ENCODE data around the gene TUSC2. TPM values are rescaled to one million over a fixed set of nuclear protein-coding genes. Genes with fewer than 3 reads are reported as not detected.
A peak's percentile ranks its signal among the peaks of the same experiment; 100 is the strongest.

The TUSC2 gene
- total and polyA plus RNA-seq, 2 of the 13 experiments (the other 11 are each of a cell fraction or from before 2014, with no cell fraction given) = 36.7 to 39.1 TPM

DNA sequence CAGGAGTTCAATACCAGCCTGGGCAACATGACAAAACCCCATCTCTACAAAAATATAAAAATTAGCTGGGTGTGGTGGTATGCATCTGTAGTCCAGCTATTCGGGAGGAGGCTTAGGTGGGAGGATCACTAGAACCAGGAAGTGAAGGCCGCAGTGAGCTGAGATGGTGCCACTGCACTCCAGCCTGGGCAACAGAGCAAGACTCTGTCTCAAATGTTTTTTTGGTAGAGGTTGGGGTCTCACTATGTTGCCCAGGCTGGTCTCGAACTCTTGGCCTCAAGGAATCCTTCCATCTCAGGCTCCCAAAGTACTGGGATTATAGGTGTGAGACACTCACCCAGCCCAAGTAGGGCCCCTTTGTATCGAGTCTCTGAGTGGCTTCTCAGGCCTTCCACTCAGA, 33.9 kb downstream of the TUSC2 start:
- DNase-seq (ENCODE audit: low spot score) (no peak), FAIRE-seq (no peak), ATAC-seq (no peak)
- ChIA-PET CTCF (ENCODE audit: low intra/inter-chr PET ratio, low total read pairs) (no interaction called here), POLR2A (interaction anchor here (1.2 to 3.4 kb wide), 3 partner anchors 8 to 34 kb away, joined by 4 to 36 read pairs (median 25); partner anchors contain the start of gene HYAL1)
- Histone ChIP-seq H3K4me1 (ENCODE audit: insufficient read depth, low read length) (peaks cover 44% of the 10 kb centered on the region), H3K9ac (ENCODE audit: insufficient read depth, low read depth, low read length) (no peak overlapping the region), H2AFZ (ENCODE audit: low read length) (no peak overlapping the region), H3K27ac (ENCODE audit: extremely low read length, insufficient read depth, low read length) (peak overlapping the region; percentile 72), H3K4me3 (replicated peaks in 1 of 3; ENCODE audit: insufficient read depth in 1 of 3, low read depth in 2 of 3, low read length in 3 of 3) (no peak overlapping the region), H3K36me3 (replicated peaks in 1 of 2; ENCODE audit: control insufficient read depth in 1 of 2, insufficient read depth in 2 of 2, low read length in 2 of 2) (peaks cover 12 to 17% of the 10 kb centered on the region in 2 experiments), H3K4me2 (ENCODE audit: low read depth, low read length) (no peak overlapping the region), H3K79me2 (ENCODE audit: insufficient read depth, low read length) (peaks cover 20% of the 10 kb centered on the region), H3K27me3 (ENCODE audit: control insufficient read depth in 1 of 2, insufficient read depth in 2 of 2, low read length in 2 of 2) (no peaks in the 10 kb centered on the region; a peak in 1 of 5 replicates), H4K20me1 (ENCODE audit: insufficient read depth, low read length) (no peaks in the 10 kb centered on the region), H3K9me3 (ENCODE audit: low read length) (no peaks in the 10 kb centered on the region)
- in situ Hi-C loops (cut with HindIII; ENCODE audit: extremely low pct_ligation_motif_present, low pct_unique_long_range_greater_than_20kb) (no loop called here), intact Hi-C loops (cut with micrococcal nuclease; ENCODE audit: unreplicated experiment) (no loop called here)
- no TSS peak for BruUV-seq (replicated peaks)
- WGBS (ENCODE audit: low lambda C conversion rate) = 95% methylated on average over 3 of the region's 4 CpGs
- TF ChIP-seq ZNF121 (CRISPR knock-in tag; IDR thresholded peaks at IDR 0.05) (peak; percentile 61; the same call in 1 of the 2 replicates), MAZ (IDR thresholded peaks at IDR 0.05; ENCODE audit: borderline replicate concordance, low read depth, low read length) (no peak), MAZ (CRISPR knock-in tag; IDR thresholded peaks at IDR 0.05; ENCODE audit: low read depth) (no peak)

- ChIA-PET POLR2A (interaction anchor here (1.2 to 3.4 kb wide), 8 partner anchors 9 to 91 kb away, joined by 4 to 36 read pairs (median 15); partner anchors contain the start of genes HYAL1 and LSMEM2), CTCF (ENCODE audit: low intra/inter-chr PET ratio, low total read pairs) (interaction anchor here (1.9 kb wide), 1 partner anchor 31 kb away, joined by 4 read pairs; no protein-coding TSS in a partner anchor)
- ATAC-seq = peak; percentile 2; the same call in 1 of the 3 replicates
- Histone ChIP-seq H4K20me1 (ENCODE audit: insufficient read depth, low read length) (no peaks in the 10 kb centered on the region), H3K4me1 (ENCODE audit: insufficient read depth, low read length) (peaks cover 41% of the 10 kb centered on the region), H3K9ac (ENCODE audit: insufficient read depth, low read depth, low read length) (peak overlapping the region; percentile 82), H3K36me3 (replicated peaks in 1 of 2; ENCODE audit: control insufficient read depth in 1 of 2, insufficient read depth in 2 of 2, low read length in 2 of 2) (peaks cover 19 to 25% of the 10 kb centered on the region in 2 experiments), H3K27me3 (ENCODE audit: control insufficient read depth in 1 of 2, insufficient read depth in 2 of 2, low read length in 2 of 2) (no peaks in the 10 kb centered on the region), H3K27ac (ENCODE audit: extremely low read length, insufficient read depth, low read length) (peak overlapping the region; percentile 72), H3K4me2 (ENCODE audit: low read depth, low read length) (peak overlapping the region; percentile 98), H3K4me3 (replicated peaks in 1 of 3; ENCODE audit: insufficient read depth in 1 of 3, low read depth in 2 of 3, low read length in 3 of 3) (peak overlapping the region; percentile 46 to 85 (median 54)), H3K9me3 (ENCODE audit: low read length) (no peaks in the 10 kb centered on the region), H2AFZ (ENCODE audit: low read length) (no peak overlapping the region), H3K79me2 (ENCODE audit: insufficient read depth, low read length) (peaks cover 16% of the 10 kb centered on the region)
- no peak for FAIRE-seq
- no TSS peak for BruUV-seq (replicated peaks)
- no peak for DNase-seq (ENCODE audit: low spot score)
- intact Hi-C loops (cut with micrococcal nuclease; ENCODE audit: unreplicated experiment) = no loop called here
- 49% methylated on average over 4 of the region's 12 CpGs for WGBS (ENCODE audit: low lambda C conversion rate)
- in situ Hi-C loops (cut with HindIII; ENCODE audit: extremely low pct_ligation_motif_present, low pct_unique_long_range_greater_than_20kb) = no loop called here
- TF ChIP-seq MNT (IDR thresholded peaks at IDR 0.05) (no peak), FOXC1 (CRISPR knock-in tag; IDR thresholded peaks at IDR 0.05; ENCODE audit: borderline replicate concordance) (no peak), ZNF138 (CRISPR knock-in tag; IDR thresholded peaks at IDR 0.05; ENCODE audit: low read depth) (no peak), SIN3B (IDR thresholded peaks at IDR 0.05; ENCODE audit: low read length) (no peak), SSRP1 (CRISPR knock-in tag; IDR thresholded peaks at IDR 0.05) (no peak), ZNF280B (CRISPR knock-in tag; IDR thresholded peaks at IDR 0.05; ENCODE audit: borderline replicate concordance) (0 out of 2 replicates have a peak, but pooled peaks have one; percentile 35), MXD1 (CRISPR knock-in tag; IDR thresholded peaks at IDR 0.05) (no peak), ZNF674 (CRISPR knock-in tag; IDR thresholded peaks at IDR 0.05; ENCODE audit: low read depth) (no peak), HIVEP1 (CRISPR knock-in tag; IDR thresholded peaks at IDR 0.05) (no peak), ZNF891 (CRISPR knock-in tag; IDR thresholded peaks at IDR 0.05) (no peak), ZNF629 (CRISPR knock-in tag; conservative IDR thresholded peaks at IDR 0.05) (no peak)
Observed at GRCh38 chr3:50293079-50293801, 34.8 kb downstream of the TUSC2 start.

Measured in HepG2 (cell line).